K562 (cell line): ENCODE measurements around the gene ZNF544. TPM values are rescaled to one million over a fixed set of nuclear protein-coding genes. Genes with fewer than 3 reads are reported as not detected.

Experiments used
- CBX1 ChIP-seq: sonication (generic); IDR thresholded peaks from 2 replicates; pipeline ENCODE4 v1.6.1; 2016; ENCODE audit warnings: antibody characterized with exemption, low read depth, mild to moderate bottlenecking
- CSDE1 ChIP-seq, 2 experiments: fragments of 450-650 bp; IDR thresholded peaks; 2 replicates each; pipeline ENCODE4 v1.6.1; 2016; ENCODE audit warnings: mild to moderate bottlenecking in 1 of 2
- CXXC5 ChIP-seq: fragments of 250-450 bp; sonication (Bioruptor Pico); IDR thresholded peaks from 2 replicates; pipeline ENCODE4 v1.8.0; 2022; ENCODE audit warnings: inconsistent platforms, mild to moderate bottlenecking, moderate library complexity
- GATA2 ChIP-seq: sonication (generic); formaldehyde crosslinking; IDR thresholded peaks from 2 replicates; pipeline ENCODE4 v1.4.0; 2020; ENCODE audit warnings: mild to moderate bottlenecking, missing genetic modification reagents
- MAZ ChIP-seq, 2 experiments: fragments of 450-650 bp in 1 of 2; sonication (generic) in 1 of 2; formaldehyde crosslinking; IDR thresholded peaks in 1 of 2; conservative IDR thresholded peaks in 1 of 2; 2 replicates each; pipeline versions ENCODE4 v1.4.0 to v1.5.0; 2020; ENCODE audit warnings: mild to moderate bottlenecking in 1 of 2, missing genetic modification reagents in 1 of 2
- MBD2 ChIP-seq: sonication (generic); IDR thresholded peaks from 2 replicates; pipeline ENCODE4 v1.6.1; 2016; ENCODE audit warnings: low read depth, borderline replicate concordance
- MYC ChIP-seq, 2 experiments: fragments of 250-450 bp in 1 of 2; sonication (Bioruptor Pico) in 1 of 2; IDR thresholded peaks; 2 replicates each; pipeline versions ENCODE4 v1.5.1 to v1.6.1; 2012 to 2021; ENCODE audit warnings: low read depth in 2 of 2, borderline replicate concordance in 1 of 2, improper control_type of control experiment in 1 of 2, low read length in 1 of 2, mild to moderate bottlenecking in 1 of 2, moderate library complexity in 1 of 2
- RBFOX2 ChIP-seq: fragments of 200-400 bp; formaldehyde crosslinking; IDR thresholded peaks from 2 replicates; pipeline ENCODE4 v1.6.1; 2017; ENCODE audit warnings: low read depth, mild to moderate bottlenecking, low read length, moderate library complexity
- RFX5 ChIP-seq: IDR thresholded peaks from 2 replicates; pipeline ENCODE4 v1.6.1; 2011; ENCODE audit warnings: low read depth, mild to moderate bottlenecking, improper control_type of control experiment, low read length
- SMC3 ChIP-seq: conservative IDR thresholded peaks from 2 replicates; pipeline ENCODE4 v1.6.1; 2011; ENCODE audit warnings: low read depth, low read length, improper control_type of control experiment; ENCODE audit not compliant: insufficient read depth
- SOX6 ChIP-seq: fragments of 450-650 bp; IDR thresholded peaks from 2 replicates; pipeline ENCODE4 v1.6.1; 2014; ENCODE audit warnings: mild to moderate bottlenecking
- SREBF1 ChIP-seq: fragments of 150-350 bp; IDR thresholded peaks from 2 replicates; pipeline ENCODE4 v1.6.1; 2014; ENCODE audit warnings: antibody characterized with exemption, low read depth, low read length, borderline replicate concordance
- SRSF1 ChIP-seq: fragments of 200-400 bp; formaldehyde crosslinking; IDR thresholded peaks from 2 replicates; pipeline ENCODE4 v1.6.1; 2017; ENCODE audit warnings: mild to moderate bottlenecking, low read depth, low read length, moderate library complexity
- SRSF3 ChIP-seq: fragments of 200-400 bp; formaldehyde crosslinking; IDR thresholded peaks from 2 replicates; pipeline ENCODE4 v1.6.1; 2016; ENCODE audit warnings: mild to moderate bottlenecking, low read length, moderate library complexity; ENCODE audit not compliant: insufficient read depth
- ZNF23 ChIP-seq: fragments of 250-450 bp; sonication (Bioruptor Pico); IDR thresholded peaks from 2 replicates; pipeline ENCODE4 v1.4.0; 2020; ENCODE audit warnings: mild to moderate bottlenecking
- ZNF699 ChIP-seq: fragments of 250-450 bp; sonication (Bioruptor Pico); IDR thresholded peaks from 2 replicates; pipeline ENCODE4 v1.8.0; 2021; ENCODE audit warnings: mild to moderate bottlenecking, moderate library complexity; ENCODE audit not compliant: insufficient replicate concordance
- ZSCAN29 ChIP-seq: fragments of 450-650 bp; IDR thresholded peaks from 2 replicates; pipeline ENCODE4 v1.6.1; 2017
- polyA plus RNA-seq, 8 experiments: library from polyadenylated mRNA; depleted of rRNA in 4 of 8; stranded (reverse) in 5 of 8; unstranded in 3 of 8; fragments of >200 nt; fragmentation: Nextera tagmentation in 2 of 8; fragmentation: Illumina TruSeq in 1 of 8; extraction: Ambion mirVana in 2 of 8; extraction: Trizol in 1 of 8; gene quantifications; 2 replicates each; pipeline versions ENCODE4 v1.2.1 to v1.2.3, GENCODE V29; 2011 to 2014; ENCODE audit warnings: inconsistent platforms in 1 of 8, missing spikeins in 1 of 8
- total RNA-seq, 7 experiments: library from RNA; depleted of rRNA in 6 of 7; stranded (reverse); fragments of >200 nt in 6 of 7; fragmentation: Illumina TruSeq in 2 of 7; extraction: Trizol in 2 of 7; gene quantifications; 2 replicates each; pipeline versions ENCODE4 v1.2.1 to v1.2.3, GENCODE V29; 2011 to 2021; ENCODE audit warnings: low replicate concordance in 1 of 7
- TF ChIP-seq, protein P1 (sequence below), 2 experiments: fragments of 250-450 bp in 1 of 2; fragments of 450-650 bp in 1 of 2; sonication (Bioruptor Pico) in 1 of 2; IDR thresholded peaks; 2 replicates each; pipeline versions ENCODE4 v1.6.1 to v1.8.0; 2016 to 2021; ENCODE audit warnings: mild to moderate bottlenecking in 2 of 2, moderate library complexity in 2 of 2, missing compliant biosample characterization in 1 of 2, missing genetic modification characterization in 1 of 2
- TF ChIP-seq, protein P2 (sequence below): fragments of 450-650 bp; conservative IDR thresholded peaks from 2 replicates; pipeline ENCODE4 v1.6.1; 2016; ENCODE audit warnings: missing genetic modification characterization, low read depth, mild to moderate bottlenecking, missing compliant biosample characterization, moderate library complexity
- TF ChIP-seq, protein P3 (sequence below): fragments of 250-450 bp; sonication (Bioruptor Pico); IDR thresholded peaks from 2 replicates; pipeline ENCODE4 v1.8.0; 2022; ENCODE audit warnings: inconsistent platforms, mild to moderate bottlenecking, moderate library complexity, borderline replicate concordance
- TF ChIP-seq, protein P4 (sequence below): sonication (generic); formaldehyde crosslinking; IDR thresholded peaks from 2 replicates; pipeline ENCODE4 v1.8.1; 2023; ENCODE audit warnings: mild to moderate bottlenecking, missing genetic modification reagents, moderate library complexity
- TF ChIP-seq, protein P5 (sequence below): sonication (generic); formaldehyde crosslinking; IDR thresholded peaks from 2 replicates; pipeline ENCODE4 v1.8.0; 2022; ENCODE audit warnings: mild to moderate bottlenecking, missing genetic modification reagents

The ZNF544 gene
- total and polyA plus RNA-seq, 9 of the 15 experiments (the other 6 are each of a cell fraction or from before 2014, with no cell fraction given): 23.6 to 59.0 (median 41.4) TPM

DNA sequence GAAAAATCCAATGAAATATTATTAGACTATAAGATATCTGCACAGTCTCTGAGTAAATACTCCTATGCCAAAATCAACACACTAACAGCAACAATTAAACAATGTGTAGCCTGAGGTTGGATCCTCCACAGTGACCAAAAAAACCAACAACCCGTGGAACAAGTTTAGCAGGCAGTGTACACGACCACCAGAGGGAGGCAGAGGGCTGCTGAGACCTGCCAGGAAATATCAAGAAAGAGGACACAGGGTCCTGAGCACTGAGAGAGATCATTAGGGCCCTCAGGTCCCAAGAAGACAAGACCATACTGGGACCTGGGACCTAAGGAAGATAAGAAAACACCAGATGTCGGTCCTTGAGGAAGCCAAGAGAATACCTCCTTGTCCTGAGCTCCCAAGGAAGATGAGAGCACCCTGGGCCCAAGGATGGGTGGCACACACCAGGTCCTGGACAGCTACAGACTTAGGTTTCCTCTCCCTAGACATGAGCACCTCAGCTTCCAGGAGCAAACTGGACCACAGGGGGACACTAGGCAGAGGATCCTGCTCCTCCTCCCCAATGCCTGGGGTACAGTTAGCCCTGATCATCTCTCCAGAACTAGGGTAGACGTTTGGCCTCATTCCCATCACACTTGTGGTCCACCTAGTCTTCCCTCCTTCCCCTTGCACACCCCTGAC, 46.7 kb upstream of the ZNF544 start (continued):
- TF ChIP-seq, protein P1, sequence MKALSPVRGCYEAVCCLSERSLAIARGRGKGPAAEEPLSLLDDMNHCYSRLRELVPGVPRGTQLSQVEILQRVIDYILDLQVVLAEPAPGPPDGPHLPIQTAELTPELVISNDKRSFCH (CRISPR knock-in tag; IDR thresholded peaks at IDR 0.05): no peak
- TF ChIP-seq, protein P1 (tag; IDR thresholded peaks at IDR 0.05): 0 out of 2 replicates have a peak, but pooled peaks have one; percentile 47
- TF ChIP-seq, protein P2, sequence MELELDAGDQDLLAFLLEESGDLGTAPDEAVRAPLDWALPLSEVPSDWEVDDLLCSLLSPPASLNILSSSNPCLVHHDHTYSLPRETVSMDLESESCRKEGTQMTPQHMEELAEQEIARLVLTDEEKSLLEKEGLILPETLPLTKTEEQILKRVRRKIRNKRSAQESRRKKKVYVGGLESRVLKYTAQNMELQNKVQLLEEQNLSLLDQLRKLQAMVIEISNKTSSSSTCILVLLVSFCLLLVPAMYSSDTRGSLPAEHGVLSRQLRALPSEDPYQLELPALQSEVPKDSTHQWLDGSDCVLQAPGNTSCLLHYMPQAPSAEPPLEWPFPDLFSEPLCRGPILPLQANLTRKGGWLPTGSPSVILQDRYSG (tag): no peak
- TF ChIP-seq, protein P3, sequence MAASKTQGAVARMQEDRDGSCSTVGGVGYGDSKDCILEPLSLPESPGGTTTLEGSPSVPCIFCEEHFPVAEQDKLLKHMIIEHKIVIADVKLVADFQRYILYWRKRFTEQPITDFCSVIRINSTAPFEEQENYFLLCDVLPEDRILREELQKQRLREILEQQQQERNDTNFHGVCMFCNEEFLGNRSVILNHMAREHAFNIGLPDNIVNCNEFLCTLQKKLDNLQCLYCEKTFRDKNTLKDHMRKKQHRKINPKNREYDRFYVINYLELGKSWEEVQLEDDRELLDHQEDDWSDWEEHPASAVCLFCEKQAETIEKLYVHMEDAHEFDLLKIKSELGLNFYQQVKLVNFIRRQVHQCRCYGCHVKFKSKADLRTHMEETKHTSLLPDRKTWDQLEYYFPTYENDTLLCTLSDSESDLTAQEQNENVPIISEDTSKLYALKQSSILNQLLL (CRISPR knock-in tag): no peak
- TF ChIP-seq, protein P4, sequence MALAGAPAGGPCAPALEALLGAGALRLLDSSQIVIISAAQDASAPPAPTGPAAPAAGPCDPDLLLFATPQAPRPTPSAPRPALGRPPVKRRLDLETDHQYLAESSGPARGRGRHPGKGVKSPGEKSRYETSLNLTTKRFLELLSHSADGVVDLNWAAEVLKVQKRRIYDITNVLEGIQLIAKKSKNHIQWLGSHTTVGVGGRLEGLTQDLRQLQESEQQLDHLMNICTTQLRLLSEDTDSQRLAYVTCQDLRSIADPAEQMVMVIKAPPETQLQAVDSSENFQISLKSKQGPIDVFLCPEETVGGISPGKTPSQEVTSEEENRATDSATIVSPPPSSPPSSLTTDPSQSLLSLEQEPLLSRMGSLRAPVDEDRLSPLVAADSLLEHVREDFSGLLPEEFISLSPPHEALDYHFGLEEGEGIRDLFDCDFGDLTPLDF (CRISPR knock-in tag): no peak
- TF ChIP-seq SRSF1 (no peak), MAZ (CRISPR knock-in tag; conservative IDR thresholded peaks at IDR 0.05 in 1 of 2, IDR thresholded peaks at IDR 0.05 in 1 of 2) (0 out of 4 replicates have a peak, but pooled peaks of 1 of the 2 experiments have one; percentile 25), SRSF3 (no peak), RFX5 (no peak), ZNF699 (CRISPR knock-in tag) (no peak), MBD2 (no peak), SMC3 (peak; percentile 48; the same call in 1 of the 2 replicates), ZSCAN29 (no peak), RBFOX2 (0 out of 2 replicates have a peak, but pooled peaks have one; percentile 32), SREBF1 (no peak), CBX1 (no peak; the same call in 1 of the 2 replicates), MYC (IDR thresholded peaks at IDR 0.05; ENCODE audit: low read depth, low read length) (peak; percentile 44; the same call in 1 of the 2 replicates), MYC (CRISPR knock-in tag; IDR thresholded peaks at IDR 0.05; ENCODE audit: borderline replicate concordance, low read depth) (peak; percentile 76; the same call in 1 of the 2 replicates), SOX6 (no peak), GATA2 (no peak), CXXC5 (no peak), ZNF23 (CRISPR knock-in tag) (no peak), CSDE1 (IDR thresholded peaks at IDR 0.05) (0 out of 4 replicates have a peak, but pooled peaks of 1 of the 2 experiments have one; percentile 40)
- TF ChIP-seq, protein P5, sequence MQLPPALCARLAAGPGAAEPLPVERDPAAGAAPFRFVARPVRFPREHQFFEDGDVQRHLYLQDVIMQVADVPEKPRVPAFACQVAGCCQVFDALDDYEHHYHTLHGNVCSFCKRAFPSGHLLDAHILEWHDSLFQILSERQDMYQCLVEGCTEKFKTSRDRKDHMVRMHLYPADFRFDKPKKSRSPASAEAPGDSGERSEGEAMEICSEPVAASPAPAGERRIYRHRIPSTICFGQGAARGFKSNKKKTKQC (CRISPR knock-in tag): no peak
